HG03196 (cell line): ENCODE results near the gene OGA.
A peak's percentile ranks its signal among the peaks of the same experiment; 100 is the strongest.

ENCODE experiments used
- ATAC-seq: cut with Tn5 transposase; IDR thresholded peaks from one replicate; pipeline ENCODE4 v1.9.1; 2021; ENCODE audit not compliant: unreplicated experiment

The OGA gene

DNA sequence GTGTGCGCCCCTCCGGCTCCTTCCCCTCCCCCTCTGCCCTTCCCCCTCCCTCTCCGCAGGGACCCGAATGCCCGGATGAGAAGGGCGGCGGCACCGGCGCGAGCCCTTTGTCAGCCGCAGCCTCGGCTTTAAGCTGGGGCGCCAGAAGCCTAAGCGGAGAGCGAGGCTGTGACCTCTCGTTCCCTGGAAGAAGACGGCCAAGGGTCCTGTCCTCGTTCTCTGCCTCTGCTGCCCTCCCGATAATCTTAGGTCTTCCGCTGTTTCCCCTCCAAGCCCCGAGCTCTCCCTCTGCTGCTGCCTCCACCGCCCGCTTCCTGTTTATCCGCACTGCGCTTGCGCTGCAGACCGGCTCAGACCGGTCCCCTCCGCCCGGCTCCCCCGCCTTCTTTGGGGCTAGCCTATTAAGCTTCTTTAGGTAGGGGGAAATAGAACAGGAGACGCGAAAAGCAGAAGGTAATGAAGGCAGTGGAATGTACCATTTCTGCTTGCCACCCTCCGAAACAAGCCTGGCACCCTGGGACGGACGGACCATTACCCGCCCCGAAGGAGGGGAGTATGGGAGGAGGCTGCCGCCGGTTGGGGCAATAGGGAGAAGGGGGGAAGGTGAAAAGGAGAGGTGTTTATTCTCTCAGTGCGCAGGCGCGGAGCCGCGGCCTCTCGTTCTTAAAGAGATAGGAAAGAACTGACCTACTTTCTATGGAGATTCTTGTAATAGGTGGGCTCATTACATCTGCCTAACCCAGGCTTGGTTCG is at the start of gene OGA:
OGA (minus strand) TSS at position 326 of the 753 bp plus-strand sequence. CDS start 422 bp downstream, outside the sequence.
- peak; percentile 90 for ATAC-seq

DNA sequence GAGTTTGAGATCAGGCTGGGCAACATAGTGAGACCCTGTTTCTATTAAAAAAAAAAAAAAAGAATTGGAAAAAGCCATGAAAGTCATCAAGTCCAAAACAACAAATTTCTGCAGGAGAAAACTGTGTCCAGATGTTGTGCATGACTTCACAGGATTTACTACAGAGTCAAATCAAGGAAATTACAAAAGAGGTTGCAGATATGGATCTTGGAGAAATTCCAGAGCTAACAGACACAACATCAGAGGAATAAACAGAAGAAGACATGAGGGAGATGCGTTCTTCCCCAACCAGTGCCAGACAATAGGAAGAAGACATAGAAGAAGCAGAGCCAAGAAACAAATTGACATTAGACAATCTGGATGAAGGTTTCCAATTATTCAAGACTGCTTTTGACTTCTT is 49.7 kb upstream of the OGA start:
- no peak for ATAC-seq

DNA sequence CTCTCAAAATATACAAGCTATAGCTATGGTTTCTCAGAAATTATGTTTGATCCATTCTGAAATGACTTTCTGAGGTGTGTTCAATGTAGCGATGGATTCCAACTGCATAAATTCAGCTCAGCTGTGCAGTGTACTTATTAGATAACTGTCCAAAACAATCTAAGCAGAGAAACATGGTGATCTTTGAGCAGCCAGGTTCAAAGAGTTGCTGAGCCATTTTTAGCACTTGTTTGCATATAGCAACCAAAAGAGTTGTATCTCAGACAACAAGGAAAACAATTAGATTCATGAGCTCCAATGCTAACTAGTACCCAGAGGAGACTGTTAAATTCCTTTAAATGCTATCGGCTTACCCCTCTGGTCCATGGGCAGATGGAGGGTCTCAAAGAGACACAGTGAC is 41.3 kb upstream of the OGA start:
- no peak for ATAC-seq

DNA sequence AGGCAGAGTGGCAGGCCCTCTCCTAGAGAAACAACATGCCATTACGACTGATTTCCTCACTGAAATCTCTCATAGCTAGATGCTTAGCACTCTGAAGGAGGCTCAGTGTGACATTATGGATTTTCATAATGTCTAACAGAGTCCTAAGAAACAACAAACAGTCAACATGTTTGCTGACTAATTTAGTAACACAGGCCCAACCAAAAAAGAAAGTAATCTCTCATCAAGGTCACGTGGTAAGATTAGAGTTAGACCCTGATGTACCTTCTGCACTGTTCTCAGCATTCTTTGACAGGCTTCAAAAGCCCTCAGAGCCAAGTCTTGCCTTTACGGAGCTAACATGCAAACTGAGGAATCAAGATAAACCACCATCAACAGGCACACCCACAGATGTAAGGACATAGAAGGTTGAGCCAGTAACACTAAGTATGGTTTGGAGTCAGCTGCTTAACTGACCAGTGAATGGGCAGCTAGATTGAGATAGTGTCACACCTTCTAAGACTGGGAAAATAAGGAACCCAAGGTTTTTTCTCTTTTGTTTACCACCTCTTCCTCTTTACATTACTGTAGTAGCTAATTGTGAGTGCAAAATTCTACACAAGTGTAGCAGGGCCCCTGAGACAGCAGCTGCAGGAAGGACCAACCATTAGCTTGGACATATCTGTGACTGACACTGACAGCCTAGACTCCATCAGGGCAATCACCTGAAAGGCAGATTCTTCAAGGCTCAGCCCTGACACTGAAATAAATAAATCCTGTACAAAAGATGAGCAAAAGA is 40.7 kb upstream of the OGA start:
- ATAC-seq = peak; percentile 81

DNA sequence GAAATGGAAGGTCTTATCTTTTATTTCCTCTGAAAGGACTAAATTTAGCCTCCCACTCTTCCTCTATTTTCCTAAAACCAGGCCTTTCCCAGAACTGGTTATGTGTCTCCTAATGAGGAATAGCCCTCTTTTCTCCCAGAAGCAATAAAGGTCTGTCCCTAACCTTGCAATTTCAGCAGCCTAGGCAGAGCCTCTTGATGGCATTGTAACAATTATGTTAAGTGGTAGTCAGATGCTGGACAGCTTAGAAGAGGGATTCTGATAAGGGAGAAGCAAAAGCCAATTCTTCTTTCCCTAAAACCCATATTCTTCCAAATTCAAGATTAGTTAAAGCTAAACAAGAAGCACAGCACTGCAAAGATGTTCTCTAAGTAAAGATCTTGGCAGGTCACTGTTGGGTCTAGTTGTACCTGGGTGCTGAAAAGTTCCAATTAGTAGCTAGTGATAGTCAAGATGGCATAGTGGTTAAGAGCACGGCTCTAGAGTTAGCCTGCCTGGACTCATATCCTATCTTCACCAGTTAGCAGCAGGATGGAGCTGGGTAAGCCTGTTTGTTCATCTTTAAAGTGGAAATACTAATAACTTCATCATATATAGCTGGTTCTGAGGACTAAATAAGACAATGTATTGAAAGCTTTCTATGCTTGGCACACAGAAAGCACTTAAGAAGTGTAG is 39.7 kb upstream of the OGA start:
- ATAC-seq = no peak

DNA sequence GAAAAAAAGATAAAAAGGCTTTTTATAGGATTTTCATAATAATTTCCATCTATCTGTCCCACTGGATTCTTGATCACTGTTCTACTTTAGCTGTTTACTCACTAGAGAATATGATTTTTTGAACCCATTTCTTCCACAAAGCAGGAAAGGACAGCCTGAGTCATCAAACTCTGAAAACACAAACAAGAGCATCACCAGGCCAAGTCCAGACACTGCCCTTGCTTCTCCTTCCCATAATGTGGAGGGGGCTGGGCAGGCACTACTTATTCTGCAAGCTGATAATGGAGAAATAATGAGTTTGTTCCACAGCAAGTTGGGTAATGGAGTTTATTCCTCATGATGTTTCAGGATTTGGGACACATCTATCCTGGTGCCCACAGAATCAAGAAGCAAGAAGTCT is 38.4 kb upstream of the OGA start:
- no peak for ATAC-seq

DNA sequence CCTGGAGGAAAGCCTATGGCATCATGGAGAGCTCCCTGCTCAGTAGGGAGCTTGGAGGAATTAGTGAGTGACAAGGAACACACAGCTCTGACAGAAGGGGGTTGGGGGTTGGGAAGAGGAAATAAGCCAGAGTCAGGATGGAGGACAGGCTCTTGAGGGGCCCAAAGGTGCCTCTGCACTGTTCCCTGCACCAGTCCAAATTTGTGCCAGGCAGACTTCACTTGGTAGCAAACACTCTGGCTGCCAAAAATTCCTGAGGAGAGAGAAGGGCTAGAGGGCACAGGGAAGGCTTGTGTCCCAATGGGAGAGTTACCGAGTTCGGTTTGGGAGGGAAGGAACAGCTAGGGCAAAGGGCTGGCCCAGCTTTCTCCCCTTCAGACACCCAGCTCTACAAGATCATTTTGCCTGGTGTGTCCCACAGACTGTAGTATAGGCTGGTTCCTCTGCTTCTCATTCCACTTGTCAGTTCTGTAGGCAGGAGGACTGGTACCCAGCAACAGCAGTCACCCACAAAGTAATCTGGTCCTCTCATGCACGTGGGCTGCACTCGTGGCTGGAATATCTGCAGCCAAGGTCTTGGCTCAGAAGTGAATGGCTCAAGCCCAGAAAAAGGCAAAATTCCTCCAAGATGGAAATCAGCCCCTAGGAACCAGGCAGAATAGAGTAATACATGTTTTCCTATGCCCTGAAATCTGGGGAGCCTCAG is 33.3 kb upstream of the OGA start:
- no peak for ATAC-seq

DNA sequence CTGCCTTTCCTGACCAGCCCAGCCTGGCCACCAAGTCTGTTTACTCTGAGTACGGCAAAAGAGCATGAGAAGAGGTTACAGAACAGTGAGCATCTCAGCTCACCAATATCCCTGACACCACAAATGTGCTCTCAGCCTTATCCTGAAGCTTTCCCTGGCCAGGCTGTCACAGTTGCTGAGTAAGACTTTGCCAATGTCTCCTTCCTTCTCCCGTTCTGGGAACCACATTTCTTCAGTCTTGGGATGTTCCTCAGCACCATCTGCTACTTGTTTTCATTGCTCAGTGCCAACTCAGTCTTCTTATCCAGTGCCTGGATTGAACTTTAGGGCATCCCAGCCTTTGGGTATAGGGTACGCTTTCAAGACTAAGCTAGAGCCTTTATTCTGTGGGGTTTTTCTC is 32.5 kb upstream of the OGA start:
- no peak for ATAC-seq

DNA sequence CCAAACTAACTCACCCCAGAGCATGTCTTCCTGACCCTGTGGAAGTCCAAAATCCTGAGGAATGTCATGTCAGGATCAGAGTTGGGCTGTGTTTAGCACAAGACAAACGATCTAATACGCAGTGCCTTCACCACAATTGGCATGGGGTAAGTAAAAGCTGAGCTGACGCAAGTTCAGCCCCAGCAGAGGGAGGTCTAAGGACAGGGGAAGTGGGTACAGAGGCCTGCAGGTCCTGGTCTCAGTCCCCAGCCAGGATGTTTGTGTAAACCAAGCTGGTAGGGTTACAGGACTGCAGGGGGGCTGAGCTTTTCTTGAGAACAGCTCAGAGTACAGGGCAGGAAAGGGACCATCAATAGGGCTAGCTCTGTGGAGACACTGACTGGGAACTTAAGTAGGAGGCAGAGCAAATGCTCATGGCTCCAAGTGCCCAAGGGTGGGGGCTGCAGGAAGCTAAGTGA is 30.7 kb upstream of the OGA start:
- ATAC-seq = no peak

DNA sequence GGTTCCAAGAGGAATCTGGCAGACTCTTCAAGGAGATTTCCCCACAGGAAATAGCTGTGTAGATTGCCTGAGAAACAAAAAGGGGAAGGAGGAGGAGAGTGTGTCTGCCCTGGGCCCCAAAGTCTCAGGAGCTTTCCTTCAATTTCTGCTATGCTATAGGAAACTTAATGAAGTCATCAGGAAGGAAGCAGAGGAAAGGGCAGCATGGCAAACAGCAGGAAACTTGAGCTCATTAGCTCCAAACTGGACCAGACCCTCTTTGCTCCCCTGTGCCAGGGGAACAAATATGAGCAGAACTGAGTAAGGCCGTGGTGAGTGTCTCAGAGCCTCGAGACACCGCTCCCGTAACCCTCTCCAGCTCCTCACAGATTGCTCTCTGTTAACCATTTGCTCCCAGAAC is 30.2 kb upstream of the OGA start:
- no peak for ATAC-seq

DNA sequence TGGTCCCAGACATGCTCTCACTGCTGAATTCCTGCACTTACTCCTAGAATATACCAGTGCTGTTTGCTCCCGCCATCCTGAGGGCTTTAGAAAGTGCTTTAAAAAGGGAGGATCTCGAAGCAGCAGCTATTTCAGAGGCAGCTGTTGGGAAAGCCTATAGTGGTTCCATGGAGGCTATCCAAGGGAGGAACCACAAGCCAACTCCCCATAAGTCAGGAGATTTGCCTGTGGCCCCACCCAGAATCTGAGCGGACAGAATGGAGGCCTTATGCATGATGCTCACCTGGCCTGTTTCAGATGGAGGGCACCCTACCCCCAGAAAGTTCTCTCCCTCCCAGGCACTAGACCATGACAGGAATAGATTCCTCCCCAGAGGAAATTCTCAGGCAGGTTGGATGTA is 27.6 kb upstream of the OGA start:
- ATAC-seq = no peak

DNA sequence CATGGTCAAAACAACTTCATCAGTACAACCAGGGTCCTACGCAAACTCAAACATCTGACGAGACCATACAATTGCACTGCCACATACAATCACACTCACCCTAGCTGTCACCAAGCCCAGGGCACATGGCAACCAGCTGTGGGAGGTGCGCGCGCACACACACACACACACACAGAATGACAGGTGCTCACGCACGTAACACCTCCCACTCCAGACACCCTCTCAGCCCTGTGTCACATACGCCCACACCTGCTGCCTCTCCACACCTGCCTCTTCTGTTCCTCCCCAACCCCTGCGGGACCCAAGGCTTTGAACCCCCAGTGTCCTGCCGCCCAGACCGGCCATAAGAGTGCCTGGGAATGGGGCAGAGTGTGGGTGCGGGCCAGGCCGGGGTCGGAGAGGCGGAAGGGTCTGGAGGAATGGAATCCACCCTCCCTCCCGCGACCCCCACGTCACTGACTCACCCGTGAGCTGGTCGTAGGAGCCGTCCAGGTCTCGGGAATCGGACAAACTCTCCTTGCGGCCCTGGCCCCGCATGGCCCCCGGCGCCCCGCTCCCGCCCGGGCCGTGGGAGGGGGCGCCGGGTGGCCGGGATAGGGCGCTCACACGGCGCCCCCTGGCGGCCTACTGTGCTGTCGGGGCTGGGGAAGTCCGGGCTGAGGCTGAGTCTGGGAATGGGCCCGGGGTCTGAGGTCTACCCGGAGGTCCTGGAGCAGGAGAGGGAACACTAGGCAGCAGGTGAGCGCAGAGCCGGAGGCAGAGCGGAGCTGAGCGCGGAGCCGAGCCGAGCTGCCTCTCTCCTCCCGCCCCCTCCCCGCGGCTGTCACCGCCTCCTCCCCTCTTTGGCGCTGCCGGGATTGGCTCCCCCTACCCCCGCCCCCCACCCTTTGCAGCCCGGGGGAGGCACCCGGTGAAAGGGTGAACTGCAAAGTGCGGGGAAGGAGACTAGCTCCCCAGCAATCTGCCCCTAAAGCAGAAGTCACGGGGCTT is 25.1 kb upstream of the OGA start, which contains the start of gene KCNIP2:
KCNIP2 (minus strand) TSS at position 769 of the 990 bp plus-strand sequence; CDS start at position 537, 232 bp downstream.
- no peak for ATAC-seq

DNA sequence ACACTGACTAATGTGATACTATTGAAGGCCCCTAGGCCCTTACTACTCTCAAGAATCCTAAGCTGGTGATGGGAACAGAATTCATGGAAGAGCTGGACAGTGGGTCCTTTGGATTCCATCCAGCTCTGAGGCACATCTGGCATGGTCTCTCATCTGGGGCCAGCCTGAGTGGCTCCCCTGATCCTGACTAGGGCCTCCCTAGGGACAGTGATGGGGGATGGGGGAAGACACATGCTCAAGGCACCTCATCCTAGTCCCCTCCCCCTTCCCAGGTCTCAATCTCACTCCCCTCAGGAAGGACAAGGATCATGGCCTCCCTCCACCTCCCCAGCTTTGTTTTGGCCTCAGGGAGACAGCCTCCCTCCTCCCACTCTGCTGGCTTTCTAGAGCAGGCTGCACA is 23.6 kb upstream of the OGA start:
- ATAC-seq = no peak

DNA sequence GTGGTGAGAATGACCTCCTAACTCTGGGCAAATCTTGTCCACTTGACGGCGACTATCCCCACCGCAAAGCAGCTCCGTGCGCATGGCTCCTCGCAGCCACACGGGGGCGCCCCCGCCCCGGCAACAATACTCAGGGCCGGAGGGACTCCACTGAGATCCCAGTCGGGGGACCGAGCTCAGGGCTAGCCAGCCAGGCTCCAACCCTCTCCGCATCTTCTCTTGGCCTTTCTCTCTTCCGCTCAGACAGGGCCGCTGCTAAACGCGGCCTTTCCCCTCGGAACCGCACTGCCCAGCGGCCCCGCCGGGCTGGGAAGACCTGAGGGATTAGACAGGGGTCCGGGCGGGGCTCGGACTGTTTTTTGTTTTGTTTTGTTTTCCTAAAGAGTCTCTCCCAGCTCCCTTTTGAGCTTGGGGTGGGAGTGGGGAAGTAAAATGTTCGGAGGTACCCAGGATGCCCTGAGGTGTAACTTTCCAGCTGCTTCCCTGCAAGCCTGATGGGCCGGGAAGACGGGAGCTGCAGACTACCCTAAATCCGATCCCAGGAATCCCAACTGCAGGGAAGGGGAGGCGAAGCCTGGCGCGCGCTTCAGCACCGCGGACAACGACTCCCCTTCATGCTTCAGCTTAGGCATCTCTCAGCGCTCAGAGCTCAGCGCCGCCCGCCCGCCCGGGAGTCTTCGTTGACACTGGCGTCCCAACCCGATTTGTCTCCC is 22.7 kb upstream of the OGA start:
- ATAC-seq = peak; percentile 74

DNA sequence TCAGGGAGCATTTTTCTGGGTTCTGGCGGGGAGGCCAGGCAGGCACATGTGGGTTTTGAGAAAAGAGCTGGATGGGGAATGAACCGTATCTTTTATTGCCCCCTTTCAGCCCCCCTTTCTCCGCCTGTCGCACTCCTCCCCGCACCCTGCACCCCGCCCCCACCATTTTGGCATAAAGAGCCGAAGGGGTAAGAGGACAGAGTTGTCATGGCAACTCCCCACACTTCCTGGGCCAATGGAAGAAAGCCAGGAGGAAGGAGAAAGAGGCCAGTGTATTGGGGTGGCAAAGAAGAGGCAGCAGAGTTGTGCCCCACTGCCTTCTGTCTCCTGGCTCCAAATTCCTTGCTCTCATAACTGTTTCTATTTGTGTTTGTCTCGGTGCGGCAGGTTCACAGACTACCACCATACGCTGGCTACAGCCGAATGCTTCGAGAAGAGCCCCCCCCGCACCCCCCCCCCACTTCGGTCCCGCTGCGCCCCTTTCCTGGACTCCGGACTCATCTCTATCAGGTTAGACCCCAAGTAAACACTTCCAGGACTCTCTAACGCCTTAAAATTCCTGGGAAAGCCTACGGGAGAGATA is 21.9 kb upstream of the OGA start:
- no peak for ATAC-seq

DNA sequence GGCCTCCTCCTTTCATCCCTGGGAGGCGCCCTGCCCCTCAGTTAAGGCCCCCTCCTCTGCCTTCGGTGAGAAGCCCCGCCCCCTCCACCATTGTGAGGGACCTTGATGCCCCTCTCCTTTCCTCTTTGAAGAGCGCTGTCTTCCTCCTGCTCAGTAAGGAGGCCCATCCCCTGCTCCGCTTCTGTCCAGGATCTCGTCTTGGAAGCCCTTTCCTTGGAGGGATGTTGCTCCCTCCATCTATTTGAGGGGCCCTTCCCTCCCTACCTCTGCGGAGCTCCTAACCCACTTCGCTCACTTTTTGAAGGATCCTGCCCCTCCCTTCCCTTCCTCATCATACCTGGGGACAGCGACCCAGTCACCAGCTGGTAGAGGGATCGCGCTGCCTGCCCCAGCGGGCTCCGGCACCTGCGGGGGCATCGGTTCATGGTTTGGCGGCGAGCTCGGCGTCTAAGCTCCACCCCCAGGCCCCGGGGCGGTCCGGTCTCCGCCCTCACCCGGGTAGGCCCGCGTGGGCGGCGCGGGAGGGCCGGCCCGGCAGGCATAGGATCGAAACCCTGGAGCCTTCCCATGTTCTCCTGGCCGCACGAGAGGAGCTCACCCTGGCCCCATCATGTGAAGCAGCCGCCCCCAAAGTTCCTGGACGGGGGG is 21.3 kb upstream of the OGA start:
- no peak for ATAC-seq

DNA sequence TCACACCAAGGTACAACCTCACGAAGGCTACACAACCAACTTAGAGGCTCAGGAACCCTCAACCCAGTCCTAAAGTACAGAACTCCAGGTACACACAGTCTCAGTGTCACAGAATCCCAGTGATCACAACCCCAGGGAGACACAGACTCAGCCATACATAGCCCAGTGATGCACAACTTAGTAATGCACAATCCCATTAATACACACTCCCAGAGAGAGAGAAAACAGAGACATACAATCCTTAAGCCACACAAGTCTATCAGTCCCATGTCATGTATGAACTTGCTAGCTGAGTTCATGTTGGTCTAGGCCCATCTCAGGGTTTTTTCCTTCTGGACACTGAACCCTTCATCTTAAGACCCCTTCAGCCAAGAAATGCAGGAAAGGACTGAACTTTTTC is 20.8 kb upstream of the OGA start:
- no peak for ATAC-seq

DNA sequence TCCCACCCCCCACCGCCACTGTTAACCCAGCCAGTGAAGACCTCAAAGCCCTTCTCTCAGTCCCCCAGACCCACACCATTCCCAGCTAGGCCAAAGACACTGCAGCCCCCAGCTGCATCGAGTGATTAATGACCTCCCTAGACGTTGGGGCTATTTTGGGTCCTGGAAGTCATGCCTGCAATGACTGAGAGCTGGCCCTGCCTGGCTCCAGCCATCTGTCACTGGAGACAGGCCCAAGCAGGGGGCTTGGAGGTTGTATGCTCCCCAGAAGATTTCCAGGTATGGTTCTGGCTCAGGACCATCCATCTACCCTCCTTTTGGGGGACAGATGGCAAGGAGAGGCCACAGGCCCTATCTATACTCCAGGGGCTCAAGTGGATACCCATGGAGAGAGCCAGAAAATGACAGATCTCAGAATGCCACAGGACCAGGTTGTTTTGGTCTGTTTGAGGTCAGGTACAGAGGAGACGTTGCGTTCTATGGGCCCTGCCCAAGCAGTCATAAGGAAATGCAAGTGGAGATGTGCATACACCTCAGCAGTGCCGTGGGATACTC is 20.2 kb upstream of the OGA start:
- ATAC-seq = no peak
